ENCODE measurements around the gene MALT1. TPM values are rescaled to one million over a fixed set of nuclear protein-coding genes. Genes with fewer than 3 reads are reported as not detected.

Gene MALT1
- polyA plus RNA-seq, 2 of the 4 experiments (the other 2 are of a cell fraction) = 30.7 to 34.0 TPM

GRCh38 chr18:58788971-58789875 lies 118.0 kb downstream of the MALT1 start:
- Histone ChIP-seq H3K27ac (peak overlapping the region; percentile 98 to 99), H3K9me3 (no peaks in the 10 kb centered on the region), H3K4me1 (peaks cover 76% of the 10 kb centered on the region), H3K4me3 (no peak overlapping the region), H3K4me2 (peak overlapping the region; percentile 82)
- ChIA-PET CTCF (interaction anchor here (1.8 kb wide), 1 partner anchor 281 kb away, joined by 5 read pairs; no protein-coding TSS in a partner anchor), POLR2A (interaction anchor here (0.6 to 1.4 kb wide), 5 partner anchors 20 to 81 kb away, joined by 3 to 7 read pairs (median 3); partner anchors contain the start of gene ZNF532)
- no peak for TF ChIP-seq E2F6 (IDR thresholded peaks at IDR 0.05; ENCODE audit: borderline replicate concordance, low read depth)
- TF ChIP-seq ZFP36 (IDR thresholded peaks at IDR 0.05; ENCODE audit: borderline replicate concordance, partially characterized antibody) = peak; percentile 71
- TF ChIP-seq FOXS1 (CRISPR knock-in tag; IDR thresholded peaks at IDR 0.05) = peak; percentile 26; the same call in 1 of the 2 replicates
- no peak for TF ChIP-seq PHF8 (IDR thresholded peaks at IDR 0.05; ENCODE audit: borderline replicate concordance, low read depth)
- TF ChIP-seq JUN (IDR thresholded peaks at IDR 0.05) = peak; percentile 95 to 97
- TF ChIP-seq RARB (CRISPR knock-in tag; IDR thresholded peaks at IDR 0.05) = peak; percentile 93
- no peak for TF ChIP-seq KDM5A (IDR thresholded peaks at IDR 0.05)
- TF ChIP-seq HES2 (IDR thresholded peaks at IDR 0.05) = 0 out of 2 replicates have a peak, but pooled peaks have one; percentile 21
- TF ChIP-seq HOXB5 (CRISPR knock-in tag; IDR thresholded peaks at IDR 0.05) = peak; percentile 67; the same call in 1 of the 2 replicates
- peak; percentile 97 for TF ChIP-seq JUNB (IDR thresholded peaks at IDR 0.05)
- TF ChIP-seq EP300 (IDR thresholded peaks at IDR 0.05) = peak; percentile 98
- no peak for TF ChIP-seq CBX8 (IDR thresholded peaks at IDR 0.05)
- TF ChIP-seq GATA3 (IDR thresholded peaks at IDR 0.05; ENCODE audit: borderline replicate concordance) = peak; percentile 100
- peak; percentile 96; the same call in 2 of the 3 replicates for TF ChIP-seq BCL3 (IDR thresholded peaks at IDR 0.05)
- TF ChIP-seq TFCP2L1 (CRISPR knock-in tag; IDR thresholded peaks at IDR 0.05) = peak; percentile 59; the same call in 1 of the 2 replicates
- peak; percentile 48 for TF ChIP-seq CHD2 (IDR thresholded peaks at IDR 0.05; ENCODE audit: low read length, partially characterized antibody)
- peak; percentile 34 to 83; a peak in 2 of 4 replicates for TF ChIP-seq CEBPB (IDR thresholded peaks at IDR 0.05)
- TF ChIP-seq MAFK (IDR thresholded peaks at IDR 0.05; ENCODE audit: partially characterized antibody) = peak; percentile 97
- TF ChIP-seq RAD21 (conservative IDR thresholded peaks at IDR 0.05 in 1 of 2, IDR thresholded peaks at IDR 0.05 in 1 of 2) = peak; percentile 36 to 65
- TF ChIP-seq POLR2A (IDR thresholded peaks at IDR 0.05; ENCODE audit: low read length) = no peak
- peak; percentile 52; the same call in 1 of the 3 replicates for TF ChIP-seq SMC3 (IDR thresholded peaks at IDR 0.05)
- peak; percentile 41; the same call in 1 of the 2 replicates for TF ChIP-seq HOXB13 (CRISPR knock-in tag; IDR thresholded peaks at IDR 0.05; ENCODE audit: low read depth)
- TF ChIP-seq HDAC2 (IDR thresholded peaks at IDR 0.05) = no peak
- TF ChIP-seq CHD4 (IDR thresholded peaks at IDR 0.05; ENCODE audit: borderline replicate concordance) = no peak
- peak; percentile 61; the same call in 1 of the 2 replicates for TF ChIP-seq MAX (IDR thresholded peaks at IDR 0.05)
- no peak for TF ChIP-seq HEYL (CRISPR knock-in tag; IDR thresholded peaks at IDR 0.05)
- TF ChIP-seq FOSL2 (IDR thresholded peaks at IDR 0.05) = peak; percentile 84
- peak; percentile 96 for TF ChIP-seq FOSL2 (CRISPR knock-in tag; IDR thresholded peaks at IDR 0.05)
- TF ChIP-seq NFE2L2 (conservative IDR thresholded peaks at IDR 0.05; ENCODE audit: low read length) = peak; percentile 88
- peak; percentile 92 for TF ChIP-seq PBX3 (IDR thresholded peaks at IDR 0.05)
- DNase-seq (ENCODE audit: low read depth in 1 of 2, low spot score in 1 of 2) = peak; percentile 77 to 97
- peak; percentile 36 to 67 for ATAC-seq
- WGBS (ENCODE audit: missing lambda C conversion rate) = 1% methylated on average over 10 of the region's 11 CpGs
- peak; percentile 51 for FAIRE-seq

Measured in A549 (cell line).